HG03342 (cell line): Measurements from ENCODE around the gene WDR4.
"Not testable (repeated sequence)": the region's sequence is repeated elsewhere in the genome, so short reads cannot be mapped to it uniquely, and the experiment has no call there.

Experiments used
- ATAC-seq: cut with Tn5 transposase; IDR thresholded peaks from one replicate; pipeline ENCODE4 v1.9.1; 2021; ENCODE audit warnings: mild to moderate bottlenecking, moderate library complexity; ENCODE audit not compliant: unreplicated experiment

The WDR4 gene

DNA sequence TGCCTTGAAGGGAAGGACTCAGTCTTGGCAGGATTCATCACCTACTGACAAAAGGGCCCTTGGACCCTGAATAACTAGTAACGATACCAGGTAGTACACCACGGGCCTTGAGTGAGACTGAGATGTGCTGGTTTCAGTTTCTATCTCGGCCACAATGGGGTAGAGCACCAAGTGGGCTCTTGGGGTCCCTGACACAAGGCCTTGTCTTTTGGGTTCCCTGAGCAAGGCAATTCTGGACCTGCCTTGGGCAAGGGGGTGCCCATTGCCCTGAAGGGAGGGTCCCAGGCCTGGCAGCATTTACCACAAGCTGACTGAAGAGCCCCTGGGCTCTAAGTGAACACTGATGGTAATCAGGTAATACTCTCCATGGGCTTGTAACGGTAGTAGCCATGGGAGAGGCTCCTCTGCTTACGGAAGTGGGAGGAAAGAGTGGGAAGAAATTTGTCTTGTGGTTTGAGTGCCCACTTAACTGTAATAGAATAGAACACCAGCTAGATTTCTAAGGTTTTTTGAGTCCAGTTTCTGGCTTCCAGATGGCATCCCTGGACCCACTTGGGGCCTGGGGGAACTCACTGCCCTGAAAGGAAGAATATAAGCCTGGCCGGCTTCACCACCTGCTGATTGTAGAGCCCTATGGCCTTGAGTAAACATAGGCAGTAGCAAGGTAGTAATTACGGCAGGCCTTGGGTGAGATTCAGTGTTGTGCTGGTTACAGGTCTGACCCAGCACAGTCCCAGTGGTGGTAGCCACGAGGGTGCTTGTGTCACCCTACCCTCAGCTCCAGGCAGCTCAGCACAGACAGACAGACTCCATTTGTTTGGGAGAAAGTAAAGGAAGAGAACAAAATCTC is 58.5 kb downstream of the WDR4 start:
- no peak for ATAC-seq

GRCh38 chr21:42819861-42820615 is 59.3 kb downstream of the WDR4 start:
- ATAC-seq: no peak

DNA sequence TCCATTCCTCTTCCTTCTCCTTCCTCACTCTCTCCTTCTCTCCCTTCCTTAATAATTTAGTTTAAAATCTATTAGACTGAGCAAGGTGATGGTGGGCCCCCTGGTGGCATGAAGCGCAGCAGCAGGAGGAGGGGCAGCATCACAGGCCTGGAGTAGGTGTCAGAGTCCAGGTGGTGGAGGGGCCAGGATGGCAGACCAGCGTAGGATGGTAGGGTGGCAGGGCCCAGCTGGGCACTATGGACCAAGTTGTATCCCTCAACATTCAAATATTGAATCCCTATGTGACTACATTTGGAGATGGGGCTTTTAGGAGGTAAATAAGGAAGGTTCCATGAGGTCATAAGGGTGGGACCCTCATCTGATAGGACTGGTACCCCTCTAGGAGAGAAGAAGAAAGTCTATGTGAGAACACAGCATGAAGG is 61.0 kb downstream of the WDR4 start:
- no peak for ATAC-seq

DNA sequence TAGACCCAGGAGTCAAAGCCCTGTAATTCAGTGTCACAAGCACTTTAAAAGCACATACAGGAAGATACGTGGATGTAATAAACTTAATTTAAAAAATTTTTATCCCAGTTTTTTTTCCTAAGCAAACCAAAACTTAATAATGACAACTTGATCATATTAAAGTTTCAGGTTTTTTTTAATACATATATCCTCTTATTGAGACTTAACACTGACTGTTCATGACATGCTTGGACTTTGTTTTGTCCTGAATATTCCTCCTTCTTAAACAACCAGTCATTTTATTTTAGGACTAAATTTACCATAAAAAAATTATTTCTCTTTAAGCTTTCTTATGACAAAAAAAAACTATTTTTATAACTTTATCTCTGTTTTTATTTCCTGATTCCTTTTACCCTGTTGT is 64.1 kb downstream of the WDR4 start:
- no peak for ATAC-seq

DNA sequence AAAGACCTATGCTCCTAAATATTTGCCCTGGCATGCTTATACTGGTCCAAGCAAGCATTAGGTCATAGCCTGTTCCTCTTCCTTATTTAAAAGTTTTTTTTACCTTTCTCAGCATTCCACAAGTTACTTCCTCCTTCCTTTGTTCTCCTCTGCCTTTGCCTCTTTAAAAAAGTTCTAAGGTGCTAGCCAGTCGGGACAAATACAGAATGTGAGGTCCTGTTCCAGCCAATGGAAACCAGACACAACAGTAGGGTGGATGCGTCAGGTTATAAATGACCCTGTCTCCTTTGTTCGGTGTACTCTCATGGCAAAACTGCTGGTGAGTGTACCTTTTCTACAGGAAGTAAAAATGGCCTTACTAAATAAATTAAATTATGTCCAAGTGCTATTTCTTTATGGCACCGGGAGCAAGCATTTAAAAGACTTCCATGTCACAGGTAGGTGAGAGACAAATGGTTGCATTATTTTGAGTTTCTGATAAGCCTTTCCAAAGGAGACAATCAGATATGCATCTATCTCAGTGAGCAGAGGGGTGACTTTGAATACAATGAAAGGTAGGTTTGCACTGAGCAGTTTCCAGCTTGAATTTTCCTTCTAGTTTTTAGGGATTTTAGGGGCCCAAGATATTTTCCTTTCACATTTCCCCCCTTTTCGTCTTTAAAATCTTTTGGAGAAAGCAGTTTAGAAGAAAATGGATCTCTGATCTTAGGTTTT is 66.7 kb downstream of the WDR4 start:
- ATAC-seq: not testable (repeated sequence)

DNA sequence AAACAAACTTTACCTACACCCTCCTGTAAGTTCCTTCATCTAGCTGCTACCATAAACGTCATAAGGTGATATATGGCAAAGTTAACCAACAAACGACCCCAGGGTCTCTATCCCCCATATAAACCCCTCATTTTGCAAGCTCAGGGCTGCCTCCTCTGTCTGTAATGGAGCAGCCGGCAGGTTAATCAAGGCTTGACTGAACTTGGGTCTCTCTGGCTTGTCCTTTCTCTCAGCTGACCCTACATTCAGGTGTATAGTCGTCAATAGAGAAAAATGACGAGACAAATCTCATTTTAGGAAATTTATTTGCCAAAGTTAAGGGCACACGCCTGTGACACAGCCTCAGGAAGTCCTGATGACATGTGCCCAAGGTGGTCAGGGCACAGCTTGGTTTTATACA is 67.4 kb downstream of the WDR4 start:
- no peak for ATAC-seq

GRCh38 chr21:42809577-42810475 is 69.5 kb downstream of the WDR4 start:
- no peak for ATAC-seq

DNA sequence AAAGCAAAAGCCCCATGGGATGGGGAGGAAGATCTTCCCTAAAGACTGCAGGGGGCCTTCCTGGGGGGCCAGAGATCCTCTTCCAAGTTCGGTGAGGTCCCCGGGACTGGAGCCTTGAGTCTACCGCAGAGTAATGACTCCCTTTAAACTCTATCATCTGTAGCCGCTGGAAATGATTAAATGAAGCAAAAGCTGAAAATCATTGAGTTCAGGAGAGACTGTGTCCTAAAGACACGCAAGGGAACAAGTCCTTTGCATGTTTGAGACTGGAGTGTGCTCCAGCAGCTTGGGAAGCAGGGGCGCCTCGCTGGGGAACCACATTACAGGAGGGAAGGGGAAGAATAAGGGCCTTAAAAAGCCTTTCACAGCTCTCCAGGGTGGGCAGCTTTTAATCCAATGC is 70.2 kb downstream of the WDR4 start:
- no peak for ATAC-seq

DNA sequence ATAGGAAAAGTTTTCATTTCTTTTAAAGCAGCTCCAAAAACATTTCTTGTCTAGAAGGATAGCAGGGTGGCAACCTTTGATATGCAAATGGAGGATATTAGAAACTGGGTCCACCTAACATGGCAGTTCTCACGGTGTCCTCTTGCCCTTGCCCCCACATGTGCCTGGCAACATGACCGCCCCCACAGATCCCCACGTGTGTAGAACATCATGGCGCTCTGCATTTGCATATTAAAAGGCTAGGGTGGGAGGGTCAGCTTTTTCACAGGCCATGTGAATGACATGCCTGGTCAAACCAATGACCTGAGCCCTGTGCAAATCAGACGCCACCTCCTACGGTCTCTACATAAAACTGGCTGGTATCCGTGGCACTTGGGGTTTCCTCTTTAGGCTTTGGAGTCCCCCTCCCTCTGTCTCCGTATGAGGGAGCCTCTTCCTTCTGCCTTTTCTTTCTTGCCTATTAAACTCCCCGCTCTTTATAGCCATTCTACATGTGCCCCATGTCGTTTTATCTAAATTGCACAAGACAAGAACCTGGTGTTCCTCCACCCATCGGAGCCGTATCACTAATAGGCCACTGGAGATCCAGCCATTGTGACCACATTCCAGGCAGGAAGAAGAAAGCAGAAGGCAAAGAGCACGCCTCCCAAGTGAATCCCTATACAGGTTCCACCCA is 71.3 kb downstream of the WDR4 start:
- ATAC-seq: no peak

GRCh38 chr21:42807293-42807895 is 71.9 kb downstream of the WDR4 start:
- not testable (repeated sequence) for ATAC-seq

- no peak for ATAC-seq
These were observed 72.7 kb downstream of the WDR4 start for GRCh38 chr21:42806509-42807140.

DNA sequence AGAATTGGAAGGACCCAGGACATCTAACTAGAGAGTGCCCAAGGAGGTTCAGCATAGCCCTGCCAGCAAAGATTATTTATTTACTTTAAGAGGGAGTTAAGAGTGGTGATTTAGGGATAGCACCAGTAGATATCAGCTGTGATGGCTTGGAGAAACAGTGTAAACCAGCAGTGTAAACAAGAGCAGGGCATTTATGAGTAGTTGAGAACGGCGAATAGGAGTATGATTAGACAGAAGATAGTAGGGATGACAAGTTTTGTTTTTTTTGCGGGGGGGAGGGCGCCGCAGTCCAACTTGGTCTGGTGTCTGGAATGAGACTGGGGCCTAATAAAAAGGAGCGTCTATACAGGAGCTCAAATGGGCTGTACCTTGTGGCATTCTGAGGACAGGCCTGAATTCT is 77.7 kb downstream of the WDR4 start:
- ATAC-seq: not testable (repeated sequence)

- no peak for ATAC-seq
These were observed 79.4 kb downstream of the WDR4 start for GRCh38 chr21:42799948-42800347.

DNA sequence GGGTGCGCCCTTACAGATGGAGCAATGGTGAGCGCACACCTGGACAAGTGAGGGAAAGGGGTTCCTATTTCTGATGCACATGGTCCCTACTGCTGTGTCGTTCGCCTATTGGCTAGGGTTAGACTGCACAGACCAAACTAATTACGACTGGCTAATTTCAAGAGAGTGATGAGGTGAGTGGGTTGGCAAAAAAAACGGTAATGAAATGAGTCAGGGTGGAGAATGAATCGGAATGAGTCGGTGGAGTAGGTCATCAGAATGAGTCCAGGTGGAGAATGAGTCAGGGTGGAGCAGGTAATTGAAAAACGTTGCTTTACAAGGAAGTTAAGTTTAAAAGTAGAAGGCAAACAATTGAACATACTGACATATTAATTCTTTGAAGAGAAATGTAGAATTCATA is 79.8 kb downstream of the WDR4 start:
- ATAC-seq: no peak
